ENCODE measurements around the gene TNS1.

Gene TNS1

GRCh38 chr2:217820091-217820819, 182.5 kb downstream of the TNS1 start:
- Histone ChIP-seq H3K27me3 (replicated peaks; ENCODE audit: insufficient read depth, low read length) (no peaks in the 10 kb centered on the region), H3K4me3 (ENCODE audit: low read length) (no peak overlapping the region), H3K4me1 (ENCODE audit: low read length) (no peaks in the 10 kb centered on the region), H4K20me1 (ENCODE audit: insufficient read depth, low read length) (no peaks in the 10 kb centered on the region), H3K79me2 (ENCODE audit: low read length) (no peaks in the 10 kb centered on the region), H3F3A (ENCODE audit: insufficient read depth, low read length) (no peaks in the 10 kb centered on the region), H3K9me2 (replicated peaks; ENCODE audit: insufficient read depth, low read length) (no peaks in the 10 kb centered on the region), H2AFZ (ENCODE audit: low read length) (no peak overlapping the region), H3K9ac (ENCODE audit: low read length) (no peak overlapping the region), H3K36me3 (replicated peaks; ENCODE audit: insufficient read depth, low read length) (no peaks in the 10 kb centered on the region), H3K9me3 (replicated peaks; ENCODE audit: insufficient read depth, low read length) (no peaks in the 10 kb centered on the region), H3K27ac (ENCODE audit: low read length) (no peak overlapping the region), H3K4me2 (ENCODE audit: low read depth, low read length) (no peak overlapping the region)
- TF ChIP-seq EZH2 (optimal IDR thresholded peaks at IDR 0.05; ENCODE audit: low read depth, low read length) (no peak), CTCF (IDR thresholded peaks at IDR 0.05; ENCODE audit: low read length) (no peak), EZH2phosphoT487 (IDR thresholded peaks at IDR 0.05; ENCODE audit: low read length) (no peak)
- no peak for DNase-seq

- Histone ChIP-seq H3K9me3 (replicated peaks; ENCODE audit: insufficient read depth, low read length) (no peaks in the 10 kb centered on the region), H3K9me2 (replicated peaks; ENCODE audit: insufficient read depth, low read length) (no peaks in the 10 kb centered on the region), H3K27me3 (replicated peaks; ENCODE audit: insufficient read depth, low read length) (no peaks in the 10 kb centered on the region), H3K4me2 (ENCODE audit: low read depth, low read length) (no peak overlapping the region), H3K27ac (ENCODE audit: low read length) (no peak overlapping the region), H3K4me1 (ENCODE audit: low read length) (no peaks in the 10 kb centered on the region), H3K79me2 (ENCODE audit: low read length) (no peaks in the 10 kb centered on the region), H2AFZ (ENCODE audit: low read length) (no peak overlapping the region), H3K9ac (ENCODE audit: low read length) (no peak overlapping the region), H3K36me3 (replicated peaks; ENCODE audit: insufficient read depth, low read length) (no peaks in the 10 kb centered on the region), H3K4me3 (ENCODE audit: low read length) (no peak overlapping the region), H3F3A (ENCODE audit: insufficient read depth, low read length) (no peaks in the 10 kb centered on the region), H4K20me1 (ENCODE audit: insufficient read depth, low read length) (no peaks in the 10 kb centered on the region)
- no peak for DNase-seq
- TF ChIP-seq EZH2phosphoT487 (IDR thresholded peaks at IDR 0.05; ENCODE audit: low read length), result no peak
- no peak for TF ChIP-seq EZH2 (optimal IDR thresholded peaks at IDR 0.05; ENCODE audit: low read depth, low read length)
- no peak for TF ChIP-seq CTCF (IDR thresholded peaks at IDR 0.05; ENCODE audit: low read length)
Measured at GRCh38 chr2:217818293-217818850, 184.4 kb downstream of the TNS1 start.

GRCh38 chr2:217817466-217818292, 185.1 kb downstream of the TNS1 start:
- Histone ChIP-seq H4K20me1 (ENCODE audit: insufficient read depth, low read length) (no peaks in the 10 kb centered on the region), H3K9me3 (replicated peaks; ENCODE audit: insufficient read depth, low read length) (no peaks in the 10 kb centered on the region), H3F3A (ENCODE audit: insufficient read depth, low read length) (no peaks in the 10 kb centered on the region), H3K4me1 (ENCODE audit: low read length) (no peaks in the 10 kb centered on the region), H3K9ac (ENCODE audit: low read length) (no peak overlapping the region), H3K27ac (ENCODE audit: low read length) (no peak overlapping the region), H3K27me3 (replicated peaks; ENCODE audit: insufficient read depth, low read length) (no peaks in the 10 kb centered on the region), H3K4me3 (ENCODE audit: low read length) (no peak overlapping the region), H3K79me2 (ENCODE audit: low read length) (no peaks in the 10 kb centered on the region), H3K4me2 (ENCODE audit: low read depth, low read length) (no peak overlapping the region), H2AFZ (ENCODE audit: low read length) (no peak overlapping the region), H3K36me3 (replicated peaks; ENCODE audit: insufficient read depth, low read length) (no peaks in the 10 kb centered on the region), H3K9me2 (replicated peaks; ENCODE audit: insufficient read depth, low read length) (no peaks in the 10 kb centered on the region)
- TF ChIP-seq CTCF (IDR thresholded peaks at IDR 0.05; ENCODE audit: low read length), result no peak
- no peak for TF ChIP-seq EZH2 (optimal IDR thresholded peaks at IDR 0.05; ENCODE audit: low read depth, low read length)
- no peak for TF ChIP-seq EZH2phosphoT487 (IDR thresholded peaks at IDR 0.05; ENCODE audit: low read length)
- DNase-seq, result no peak

Measured in MM.1S (cell line).